IPS DF 6.9 (cell line): ENCODE measurements around the gene TCF7L2.

Source experiments
- DNase-seq: peaks from one replicate; pipeline ENCODE4 v3.0.0-alpha.2; 2013; ENCODE audit warnings: low read depth, low spot score
- H3K27ac ChIP-seq: one replicate; pipeline ENCODE4 v1.5.1; 2013; ENCODE audit warnings: low read length, control low read depth
- H3K27me3 ChIP-seq: 2 replicates; pipeline ENCODE4 v1.6.1; 2013; ENCODE audit warnings: mild to moderate bottlenecking, low read length; ENCODE audit not compliant: control insufficient read depth, insufficient read depth
- H3K36me3 ChIP-seq: 2 replicates; pipeline ENCODE4 v1.6.1; 2013; ENCODE audit warnings: low read length; ENCODE audit not compliant: control insufficient read depth, insufficient read depth
- H3K4me1 ChIP-seq: 2 replicates; pipeline ENCODE4 v1.6.1; 2013; ENCODE audit warnings: low read length; ENCODE audit not compliant: control insufficient read depth, insufficient read depth
- H3K4me3 ChIP-seq: 2 replicates; pipeline ENCODE4 v1.5.1; 2013; ENCODE audit warnings: mild to moderate bottlenecking, low read length
- H3K9me3 ChIP-seq: 2 replicates; pipeline ENCODE4 v1.6.1; 2013; ENCODE audit warnings: low read length, inconsistent platforms; ENCODE audit not compliant: control insufficient read depth, insufficient read depth
- WGBS: extraction: QIAGEN DNeasy Blood & Tissue Kit; methylation state at CpG from one replicate; pipeline ENCODE4 v1.1.7; 2013; ENCODE audit warnings: mixed read lengths, missing lambda C conversion rate; ENCODE audit not compliant: insufficient read length, insufficient coverage; 5-methylcytosine and 5-hydroxymethylcytosine counted together

The TCF7L2 gene

GRCh38 chr10:112964482-112964881 is 14.4 kb downstream of the TCF7L2 start:
- no CpG with 5 or more reads among the region's 6 CpGs for WGBS
- H3K36me3 ChIP-seq, result peaks cover 10% of the 10 kb centered on the region; the same call in 1 of the 2 replicates
- no peak overlapping the region for H3K27ac ChIP-seq
- no peaks in the 10 kb centered on the region for H3K9me3 ChIP-seq
- no peaks in the 10 kb centered on the region for H3K27me3 ChIP-seq
- no peak for DNase-seq
- H3K4me1 ChIP-seq, result 0 out of 2 replicates have a peak, but pooled peaks cover 2% of the 10 kb centered on the region
- H3K4me3 ChIP-seq, result no peak overlapping the region

GRCh38 chr10:112966194-112966855 is 16.3 kb downstream of the TCF7L2 start:
- peaks cover 20% of the 10 kb centered on the region; the same call in 1 of the 2 replicates for H3K36me3 ChIP-seq
- 0 out of 2 replicates have a peak, but pooled peaks cover 2% of the 10 kb centered on the region for H3K4me1 ChIP-seq
- no peaks in the 10 kb centered on the region for H3K27me3 ChIP-seq
- no CpG with 5 or more reads among the region's 9 CpGs for WGBS
- no peak overlapping the region for H3K27ac ChIP-seq
- H3K9me3 ChIP-seq, result no peaks in the 10 kb centered on the region
- no peak overlapping the region for H3K4me3 ChIP-seq
- DNase-seq, result no peak

GRCh38 chr10:112967200-112967599 is 17.2 kb downstream of the TCF7L2 start:
- Histone ChIP-seq H3K4me3 (no peak overlapping the region), H3K9me3 (no peaks in the 10 kb centered on the region), H3K4me1 (0 out of 2 replicates have a peak, but pooled peaks cover 2% of the 10 kb centered on the region), H3K36me3 (peaks cover 20% of the 10 kb centered on the region; the same call in 1 of the 2 replicates), H3K27ac (no peak overlapping the region), H3K27me3 (no peaks in the 10 kb centered on the region)
- WGBS, result no CpG with 5 or more reads among the region's 5 CpGs
- no peak for DNase-seq

- WGBS, result no CpG with 5 or more reads among the region's 2 CpGs
- no peak overlapping the region for H3K4me3 ChIP-seq
- no peak overlapping the region for H3K27ac ChIP-seq
- 0 out of 2 replicates have a peak, but pooled peaks cover 2% of the 10 kb centered on the region for H3K4me1 ChIP-seq
- DNase-seq, result no peak
- H3K36me3 ChIP-seq, result peaks cover 27% of the 10 kb centered on the region; the same call in 1 of the 2 replicates
- H3K9me3 ChIP-seq, result no peaks in the 10 kb centered on the region
- no peaks in the 10 kb centered on the region for H3K27me3 ChIP-seq
Observed at GRCh38 chr10:112969131-112969530, 19.1 kb downstream of the TCF7L2 start.

- H3K4me1 ChIP-seq, result 0 out of 2 replicates have a peak, but pooled peaks cover 2% of the 10 kb centered on the region
- no peak overlapping the region for H3K4me3 ChIP-seq
- H3K27ac ChIP-seq, result no peak overlapping the region
- no peak for DNase-seq
- H3K9me3 ChIP-seq, result no peaks in the 10 kb centered on the region
- H3K36me3 ChIP-seq, result peaks cover 27% of the 10 kb centered on the region; the same call in 1 of the 2 replicates
- no peaks in the 10 kb centered on the region for H3K27me3 ChIP-seq
- WGBS, result no CpG with 5 or more reads among the region's 2 CpGs
Observed at GRCh38 chr10:112969542-112969941, 19.5 kb downstream of the TCF7L2 start.

GRCh38 chr10:112970021-112970420 is 20.0 kb downstream of the TCF7L2 start:
- DNase-seq, result no peak
- Histone ChIP-seq H3K36me3 (peaks cover 25% of the 10 kb centered on the region; the same call in 1 of the 2 replicates), H3K9me3 (no peaks in the 10 kb centered on the region), H3K27ac (no peak overlapping the region), H3K4me3 (no peak overlapping the region), H3K27me3 (no peaks in the 10 kb centered on the region), H3K4me1 (0 out of 2 replicates have a peak, but pooled peaks cover 2% of the 10 kb centered on the region)
- WGBS, result no CpG with 5 or more reads among the region's 4 CpGs

- Histone ChIP-seq H3K36me3 (peaks cover 19% of the 10 kb centered on the region; the same call in 1 of the 2 replicates), H3K27ac (no peak overlapping the region), H3K4me1 (no peaks in the 10 kb centered on the region), H3K4me3 (no peak overlapping the region), H3K9me3 (no peaks in the 10 kb centered on the region), H3K27me3 (no peaks in the 10 kb centered on the region)
- WGBS, result no CpG with 5 or more reads among the region's 5 CpGs
- DNase-seq, result no peak
Observed at GRCh38 chr10:112972606-112973005, 22.6 kb downstream of the TCF7L2 start.

- Histone ChIP-seq H3K9me3 (no peaks in the 10 kb centered on the region), H3K27ac (no peak overlapping the region), H3K4me1 (no peaks in the 10 kb centered on the region), H3K36me3 (peaks cover 18% of the 10 kb centered on the region; the same call in 1 of the 2 replicates), H3K4me3 (no peak overlapping the region), H3K27me3 (no peaks in the 10 kb centered on the region)
- DNase-seq, result no peak
- no CpG with 5 or more reads among the region's 5 CpGs for WGBS
Observed at GRCh38 chr10:112973046-112973445, 23.0 kb downstream of the TCF7L2 start.

GRCh38 chr10:112973805-112974204 is 23.8 kb downstream of the TCF7L2 start:
- no peak overlapping the region for H3K4me3 ChIP-seq
- H3K4me1 ChIP-seq, result no peaks in the 10 kb centered on the region
- no peaks in the 10 kb centered on the region for H3K9me3 ChIP-seq
- WGBS, result 100% methylated on average over 1 of the region's 5 CpGs
- no peak overlapping the region for H3K27ac ChIP-seq
- no peak for DNase-seq
- H3K27me3 ChIP-seq, result no peaks in the 10 kb centered on the region
- peaks cover 17% of the 10 kb centered on the region; the same call in 1 of the 2 replicates for H3K36me3 ChIP-seq

GRCh38 chr10:112977426-112977898 is 27.4 kb downstream of the TCF7L2 start:
- no peak for DNase-seq
- peaks cover 4% of the 10 kb centered on the region; the same call in 1 of the 2 replicates for H3K4me1 ChIP-seq
- no peak overlapping the region for H3K27ac ChIP-seq
- H3K4me3 ChIP-seq, result no peak overlapping the region
- peaks cover 6% of the 10 kb centered on the region; the same call in 1 of the 2 replicates for H3K36me3 ChIP-seq
- no CpG with 5 or more reads among the region's 12 CpGs for WGBS
- no peaks in the 10 kb centered on the region for H3K9me3 ChIP-seq
- H3K27me3 ChIP-seq, result no peaks in the 10 kb centered on the region
